Ishikawa (cell line): ENCODE data around the gene CHAF1A.

ENCODE experiments used
- CEBPB ChIP-seq: IDR thresholded peaks from 2 replicates; pipeline ENCODE4 v1.6.1; 2012
- CREB1 ChIP-seq: IDR thresholded peaks from 2 replicates; pipeline ENCODE4 v1.6.1; 2012; ENCODE audit warnings: low read depth
- EGR1 ChIP-seq: IDR thresholded peaks from 2 replicates; pipeline ENCODE4 v1.6.1; 2012
- EP300 ChIP-seq: IDR thresholded peaks from 2 replicates; pipeline ENCODE4 v1.6.1; 2012; ENCODE audit warnings: borderline replicate concordance
- FOXM1 ChIP-seq: IDR thresholded peaks from 2 replicates; pipeline ENCODE4 v1.6.1; 2012; ENCODE audit warnings: low read depth, borderline replicate concordance
- NFIC ChIP-seq: IDR thresholded peaks from 2 replicates; pipeline ENCODE4 v1.6.1; 2012
- RAD21 ChIP-seq: IDR thresholded peaks from 2 replicates; pipeline ENCODE4 v1.6.1; 2012; ENCODE audit warnings: low read depth
- TAF1 ChIP-seq: IDR thresholded peaks from 2 replicates; pipeline ENCODE4 v1.6.1; 2012; ENCODE audit warnings: low read depth, mild to moderate bottlenecking
- TCF12 ChIP-seq: IDR thresholded peaks from 2 replicates; pipeline ENCODE4 v1.6.1; 2012; ENCODE audit warnings: low read depth
- TEAD4 ChIP-seq: IDR thresholded peaks from 2 replicates; pipeline ENCODE4 v1.6.1; 2012
- YY1 ChIP-seq: IDR thresholded peaks from 2 replicates; pipeline ENCODE4 v1.6.1; 2012; ENCODE audit warnings: low read depth
- ZBTB7A ChIP-seq: IDR thresholded peaks from 2 replicates; pipeline ENCODE4 v1.6.1; 2012; ENCODE audit warnings: low read depth
- TF ChIP-seq, protein P1 (sequence below): IDR thresholded peaks from 2 replicates; pipeline ENCODE4 v1.6.1; 2012; ENCODE audit warnings: low read depth, mild to moderate bottlenecking
- TF ChIP-seq, protein P2 (sequence below): IDR thresholded peaks from 2 replicates; pipeline ENCODE4 v1.6.1; 2012
- TF ChIP-seq, protein P3 (sequence below): IDR thresholded peaks from 2 replicates; pipeline ENCODE4 v1.6.1; 2012

Gene CHAF1A

DNA sequence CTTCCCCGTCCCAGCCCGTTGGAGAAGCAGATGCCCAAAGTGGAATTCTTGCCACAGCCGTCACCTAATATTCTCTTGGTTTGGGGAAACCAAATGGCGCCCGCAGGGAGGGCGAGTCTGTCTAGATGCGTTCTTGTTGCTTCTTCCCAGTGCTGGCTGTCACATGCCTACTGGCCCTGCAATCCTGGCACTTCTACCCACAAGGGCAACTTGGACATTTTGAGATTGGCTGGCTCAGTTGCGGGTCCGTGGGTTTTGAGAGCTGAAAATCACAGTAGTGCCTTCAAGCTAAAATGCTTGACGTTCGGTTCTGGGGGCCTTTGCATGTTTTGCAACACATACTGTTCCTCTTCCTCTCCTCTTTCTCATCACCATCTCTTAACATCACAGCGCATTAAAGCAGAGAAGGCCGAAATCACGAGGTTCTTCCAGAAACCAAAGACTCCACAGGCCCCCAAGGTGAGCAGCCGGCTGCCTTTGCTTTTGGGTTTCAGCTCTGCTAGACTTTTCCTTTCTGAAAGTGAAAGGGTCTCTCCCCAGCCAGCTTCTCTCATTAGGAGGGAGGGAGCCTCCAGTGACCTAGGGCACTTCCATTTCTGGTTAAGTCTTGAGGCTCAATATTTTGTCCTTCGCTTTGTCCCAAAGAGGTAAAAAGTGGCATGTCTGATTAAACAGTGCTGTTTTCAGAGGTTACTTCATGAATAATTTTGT is 21.1 kb downstream of the CHAF1A start:
- TF ChIP-seq TAF1 (no peak), RAD21 (no peak), ZBTB7A (no peak), CEBPB (no peak), TEAD4 (no peak), NFIC (no peak), FOXM1 (no peak), TCF12 (no peak), CREB1 (no peak), YY1 (no peak), EGR1 (no peak), EP300 (no peak)
- TF ChIP-seq, protein P1, sequence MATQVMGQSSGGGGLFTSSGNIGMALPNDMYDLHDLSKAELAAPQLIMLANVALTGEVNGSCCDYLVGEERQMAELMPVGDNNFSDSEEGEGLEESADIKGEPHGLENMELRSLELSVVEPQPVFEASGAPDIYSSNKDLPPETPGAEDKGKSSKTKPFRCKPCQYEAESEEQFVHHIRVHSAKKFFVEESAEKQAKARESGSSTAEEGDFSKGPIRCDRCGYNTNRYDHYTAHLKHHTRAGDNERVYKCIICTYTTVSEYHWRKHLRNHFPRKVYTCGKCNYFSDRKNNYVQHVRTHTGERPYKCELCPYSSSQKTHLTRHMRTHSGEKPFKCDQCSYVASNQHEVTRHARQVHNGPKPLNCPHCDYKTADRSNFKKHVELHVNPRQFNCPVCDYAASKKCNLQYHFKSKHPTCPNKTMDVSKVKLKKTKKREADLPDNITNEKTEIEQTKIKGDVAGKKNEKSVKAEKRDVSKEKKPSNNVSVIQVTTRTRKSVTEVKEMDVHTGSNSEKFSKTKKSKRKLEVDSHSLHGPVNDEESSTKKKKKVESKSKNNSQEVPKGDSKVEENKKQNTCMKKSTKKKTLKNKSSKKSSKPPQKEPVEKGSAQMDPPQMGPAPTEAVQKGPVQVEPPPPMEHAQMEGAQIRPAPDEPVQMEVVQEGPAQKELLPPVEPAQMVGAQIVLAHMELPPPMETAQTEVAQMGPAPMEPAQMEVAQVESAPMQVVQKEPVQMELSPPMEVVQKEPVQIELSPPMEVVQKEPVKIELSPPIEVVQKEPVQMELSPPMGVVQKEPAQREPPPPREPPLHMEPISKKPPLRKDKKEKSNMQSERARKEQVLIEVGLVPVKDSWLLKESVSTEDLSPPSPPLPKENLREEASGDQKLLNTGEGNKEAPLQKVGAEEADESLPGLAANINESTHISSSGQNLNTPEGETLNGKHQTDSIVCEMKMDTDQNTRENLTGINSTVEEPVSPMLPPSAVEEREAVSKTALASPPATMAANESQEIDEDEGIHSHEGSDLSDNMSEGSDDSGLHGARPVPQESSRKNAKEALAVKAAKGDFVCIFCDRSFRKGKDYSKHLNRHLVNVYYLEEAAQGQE = no peak
- TF ChIP-seq, protein P2, sequence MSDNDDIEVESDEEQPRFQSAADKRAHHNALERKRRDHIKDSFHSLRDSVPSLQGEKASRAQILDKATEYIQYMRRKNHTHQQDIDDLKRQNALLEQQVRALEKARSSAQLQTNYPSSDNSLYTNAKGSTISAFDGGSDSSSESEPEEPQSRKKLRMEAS = no peak
- TF ChIP-seq, protein P3, sequence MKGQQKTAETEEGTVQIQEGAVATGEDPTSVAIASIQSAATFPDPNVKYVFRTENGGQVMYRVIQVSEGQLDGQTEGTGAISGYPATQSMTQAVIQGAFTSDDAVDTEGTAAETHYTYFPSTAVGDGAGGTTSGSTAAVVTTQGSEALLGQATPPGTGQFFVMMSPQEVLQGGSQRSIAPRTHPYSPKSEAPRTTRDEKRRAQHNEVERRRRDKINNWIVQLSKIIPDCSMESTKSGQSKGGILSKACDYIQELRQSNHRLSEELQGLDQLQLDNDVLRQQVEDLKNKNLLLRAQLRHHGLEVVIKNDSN = no peak

DNA sequence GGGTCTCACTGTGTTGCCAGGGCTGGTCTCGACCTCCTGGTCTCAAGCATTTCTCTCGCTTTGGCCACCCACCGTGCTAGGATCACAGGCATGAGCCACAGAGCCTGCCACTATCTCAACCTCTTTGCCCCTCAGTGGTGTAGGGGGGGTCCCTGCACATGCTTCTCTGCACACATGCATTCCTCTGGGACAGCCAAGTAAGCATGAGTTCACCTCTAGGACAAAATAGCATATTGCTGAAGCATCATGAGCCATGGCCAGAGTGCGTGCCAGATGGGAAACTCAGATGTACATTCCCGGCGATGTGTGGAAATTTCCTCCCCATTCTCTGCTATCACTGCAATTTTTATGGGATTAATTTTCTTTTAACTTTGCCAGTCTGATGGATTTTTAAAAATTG is 23.1 kb downstream of the CHAF1A start:
- TF ChIP-seq ZBTB7A = no peak
- TF ChIP-seq, protein P1 = no peak
- TF ChIP-seq EP300 = no peak
- no peak for TF ChIP-seq EGR1
- TF ChIP-seq TEAD4 = no peak
- TF ChIP-seq CEBPB = no peak
- TF ChIP-seq TCF12 = no peak
- TF ChIP-seq FOXM1 = no peak
- no peak for TF ChIP-seq CREB1

DNA sequence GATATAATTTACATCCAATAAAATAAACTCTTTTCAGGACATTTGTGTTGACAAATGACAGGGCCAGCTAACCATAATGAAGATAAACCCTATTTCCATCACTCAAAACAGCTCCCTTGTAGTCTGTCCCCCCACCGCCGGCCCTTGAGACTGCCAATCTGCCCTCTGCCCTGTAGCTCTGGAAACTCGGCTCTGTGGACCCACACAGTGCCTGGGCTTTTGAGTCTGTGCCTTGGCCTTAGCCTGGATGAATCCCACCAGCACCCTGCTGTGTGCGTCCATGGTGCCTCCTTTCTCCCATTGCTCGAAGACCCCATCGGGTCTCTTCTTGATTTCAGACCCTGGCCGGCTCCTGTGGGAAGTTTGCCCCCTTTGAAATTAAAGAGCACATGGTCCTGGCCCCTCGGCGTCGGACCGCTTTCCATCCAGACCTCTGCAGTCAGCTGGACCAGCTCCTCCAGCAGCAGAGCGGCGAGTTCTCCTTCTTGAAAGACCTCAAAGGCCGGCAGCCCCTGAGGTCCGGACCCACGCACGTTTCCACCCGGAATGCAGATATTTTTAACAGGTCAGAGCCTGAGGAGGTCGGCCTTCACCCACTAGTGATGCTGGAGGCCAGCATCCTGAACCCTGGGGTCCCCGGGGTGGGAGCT is 26.0 kb downstream of the CHAF1A start:
- TF ChIP-seq, protein P1 = no peak
- TF ChIP-seq TAF1 (no peak), TEAD4 (no peak), ZBTB7A (no peak), EGR1 (no peak), CREB1 (no peak), CEBPB (no peak)

DNA sequence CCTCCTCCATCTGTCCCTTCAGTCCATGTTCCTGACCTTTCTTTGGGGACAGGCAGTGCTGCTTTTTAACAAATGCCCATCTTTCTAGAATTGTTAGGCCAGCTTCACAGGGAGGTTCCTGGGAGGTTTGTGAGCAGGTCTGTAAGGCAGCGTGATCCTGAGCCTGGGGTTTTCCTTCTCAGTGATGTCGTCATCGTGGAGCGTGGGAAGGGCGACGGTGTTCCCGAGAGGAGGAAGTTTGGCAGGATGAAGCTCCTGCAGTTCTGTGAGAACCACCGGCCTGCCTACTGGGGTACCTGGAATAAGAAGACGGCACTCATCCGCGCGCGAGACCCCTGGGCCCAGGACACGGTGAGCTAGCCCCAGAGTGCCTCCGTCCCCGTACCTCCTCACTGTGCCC is 26.8 kb downstream of the CHAF1A start:
- TF ChIP-seq RAD21 (no peak), EGR1 (no peak), TCF12 (no peak), ZBTB7A (no peak), EP300 (no peak)
- TF ChIP-seq, protein P3 = no peak

DNA sequence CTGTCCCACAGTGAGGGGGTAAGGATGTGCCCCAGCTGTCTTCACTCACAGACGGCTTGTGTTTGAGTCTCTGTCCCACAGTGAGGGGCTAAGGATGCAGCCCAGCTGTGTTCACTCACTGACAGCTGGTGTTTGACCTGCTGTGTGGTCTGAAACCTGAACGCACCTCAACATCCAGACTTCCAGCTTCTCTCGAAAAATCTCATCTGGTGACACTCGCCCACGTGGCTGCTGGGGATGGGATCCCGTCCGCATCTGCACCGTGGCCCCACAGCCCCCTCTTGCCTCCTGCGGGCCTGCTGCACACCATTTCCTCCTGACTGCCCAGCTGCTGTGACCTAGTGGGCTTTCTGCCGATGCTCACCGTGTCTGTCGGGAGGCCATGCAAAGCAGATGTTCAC is 27.3 kb downstream of the CHAF1A start:
- no peak for TF ChIP-seq ZBTB7A
- TF ChIP-seq, protein P3 = no peak
- TF ChIP-seq EGR1 = no peak
- no peak for TF ChIP-seq RAD21
- TF ChIP-seq EP300 = no peak
- TF ChIP-seq, protein P2 = no peak
- no peak for TF ChIP-seq TCF12
- TF ChIP-seq TEAD4 = no peak
- TF ChIP-seq CEBPB = no peak
- TF ChIP-seq, protein P1 = no peak
- TF ChIP-seq CREB1 = no peak
